ENCODE results near the gene CLIC4.

The CLIC4 gene

DNA sequence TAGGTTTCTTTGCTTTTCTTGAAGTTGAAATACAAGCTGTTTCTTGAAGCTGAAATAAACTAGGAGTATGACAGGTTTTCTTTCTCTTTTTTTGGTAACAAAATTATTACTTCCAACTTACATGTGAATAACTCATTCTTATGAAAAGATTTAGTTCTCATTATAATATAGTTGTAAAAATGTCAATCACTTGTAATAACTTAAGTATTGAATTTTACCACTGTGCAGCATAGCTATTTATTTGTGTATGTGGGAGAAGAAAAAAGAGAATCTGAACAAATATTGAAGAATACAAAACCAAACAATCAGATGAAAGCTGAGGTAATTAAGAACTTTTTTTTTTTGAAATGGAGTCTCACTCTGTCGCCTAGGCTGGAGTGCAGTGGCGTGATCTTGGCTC is 11.1 kb downstream of the CLIC4 start:
- Histone ChIP-seq H4K20me1 (ENCODE audit: insufficient read depth, low read length, poor library complexity, severe bottlenecking) (peaks cover 52% of the 10 kb centered on the region), H3K9ac (ENCODE audit: low read depth, low read length, poor library complexity, severe bottlenecking) (no peak overlapping the region), H3F3A (ENCODE audit: low read depth) (no peaks in the 10 kb centered on the region), H2AFZ (ENCODE audit: low read length) (no peak overlapping the region), H3K9me3 (ENCODE audit: insufficient read depth, low read depth, low read length) (no peaks in the 10 kb centered on the region), H3K36me3 (ENCODE audit: insufficient read depth, low read length) (peaks cover 5% of the 10 kb centered on the region; the same call in 1 of the 2 replicates), H3K4me2 (ENCODE audit: low read depth, low read length, poor library complexity, severe bottlenecking) (no peak overlapping the region), H3K4me3 (ENCODE audit: low read length, poor library complexity, severe bottlenecking) (no peak overlapping the region), H3K9me2 (replicated peaks; ENCODE audit: low read depth, low read length) (no peaks in the 10 kb centered on the region), H3K79me2 (ENCODE audit: insufficient read depth, low read length) (peaks cover 99% of the 10 kb centered on the region), H3K27me3 (ENCODE audit: insufficient read depth, low read length, poor library complexity, severe bottlenecking) (no peaks in the 10 kb centered on the region), H3K4me1 (ENCODE audit: insufficient read depth, low read length, poor library complexity, severe bottlenecking) (peaks cover 37% of the 10 kb centered on the region)
- TF ChIP-seq, protein P1, sequence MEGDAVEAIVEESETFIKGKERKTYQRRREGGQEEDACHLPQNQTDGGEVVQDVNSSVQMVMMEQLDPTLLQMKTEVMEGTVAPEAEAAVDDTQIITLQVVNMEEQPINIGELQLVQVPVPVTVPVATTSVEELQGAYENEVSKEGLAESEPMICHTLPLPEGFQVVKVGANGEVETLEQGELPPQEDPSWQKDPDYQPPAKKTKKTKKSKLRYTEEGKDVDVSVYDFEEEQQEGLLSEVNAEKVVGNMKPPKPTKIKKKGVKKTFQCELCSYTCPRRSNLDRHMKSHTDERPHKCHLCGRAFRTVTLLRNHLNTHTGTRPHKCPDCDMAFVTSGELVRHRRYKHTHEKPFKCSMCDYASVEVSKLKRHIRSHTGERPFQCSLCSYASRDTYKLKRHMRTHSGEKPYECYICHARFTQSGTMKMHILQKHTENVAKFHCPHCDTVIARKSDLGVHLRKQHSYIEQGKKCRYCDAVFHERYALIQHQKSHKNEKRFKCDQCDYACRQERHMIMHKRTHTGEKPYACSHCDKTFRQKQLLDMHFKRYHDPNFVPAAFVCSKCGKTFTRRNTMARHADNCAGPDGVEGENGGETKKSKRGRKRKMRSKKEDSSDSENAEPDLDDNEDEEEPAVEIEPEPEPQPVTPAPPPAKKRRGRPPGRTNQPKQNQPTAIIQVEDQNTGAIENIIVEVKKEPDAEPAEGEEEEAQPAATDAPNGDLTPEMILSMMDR (conservative IDR thresholded peaks at IDR 0.05; ENCODE audit: low read length), result no peak
- no peak for TF ChIP-seq EZH2phosphoT487 (IDR thresholded peaks at IDR 0.05; ENCODE audit: borderline replicate concordance)

DNA sequence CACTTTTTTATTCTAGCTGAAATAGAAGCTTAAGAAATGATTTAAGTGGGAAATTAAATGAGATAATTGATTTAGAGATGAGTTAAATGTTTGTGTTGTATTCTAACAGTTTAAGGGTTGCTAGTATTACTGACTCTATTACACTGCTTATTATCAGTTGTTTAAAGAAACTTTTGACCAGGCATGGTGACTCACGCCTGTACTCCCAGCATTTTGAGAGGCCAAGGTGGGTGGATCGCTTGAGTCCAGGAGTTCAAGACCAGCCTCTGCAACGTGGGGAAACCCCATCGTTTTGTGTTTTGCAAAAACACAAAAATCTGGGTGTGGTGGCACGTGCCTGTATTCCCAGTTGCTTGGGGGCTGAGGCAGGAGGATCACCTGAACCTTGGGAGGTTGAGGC is 14.2 kb downstream of the CLIC4 start:
- H3K4me1 ChIP-seq (ENCODE audit: insufficient read depth, low read length, poor library complexity, severe bottlenecking), result peaks cover 24% of the 10 kb centered on the region
- peaks cover 99% of the 10 kb centered on the region for H3K79me2 ChIP-seq (ENCODE audit: insufficient read depth, low read length)
- TF ChIP-seq, protein P1 (conservative IDR thresholded peaks at IDR 0.05; ENCODE audit: low read length), result no peak
- no peak for TF ChIP-seq EZH2phosphoT487 (IDR thresholded peaks at IDR 0.05; ENCODE audit: borderline replicate concordance)
- H3K9me3 ChIP-seq (ENCODE audit: insufficient read depth, low read depth, low read length), result no peaks in the 10 kb centered on the region
- H3K27me3 ChIP-seq (ENCODE audit: insufficient read depth, low read length, poor library complexity, severe bottlenecking), result no peaks in the 10 kb centered on the region
- no peaks in the 10 kb centered on the region for H3K9me2 ChIP-seq (replicated peaks; ENCODE audit: low read depth, low read length)
- peak overlapping the region; percentile 2 for H3K4me2 ChIP-seq (ENCODE audit: low read depth, low read length, poor library complexity, severe bottlenecking)
- peaks cover 38% of the 10 kb centered on the region for H4K20me1 ChIP-seq (ENCODE audit: insufficient read depth, low read length, poor library complexity, severe bottlenecking)
- no peak overlapping the region for H3K9ac ChIP-seq (ENCODE audit: low read depth, low read length, poor library complexity, severe bottlenecking)
- H3K36me3 ChIP-seq (ENCODE audit: insufficient read depth, low read length), result peaks cover 5% of the 10 kb centered on the region; the same call in 1 of the 2 replicates
- H3K4me3 ChIP-seq (ENCODE audit: low read length, poor library complexity, severe bottlenecking), result no peak overlapping the region
- H2AFZ ChIP-seq (ENCODE audit: low read length), result no peak overlapping the region
- 0 out of 2 replicates have a peak, but pooled peaks cover under 1% of the 10 kb centered on the region for H3F3A ChIP-seq (ENCODE audit: low read depth)

DNA sequence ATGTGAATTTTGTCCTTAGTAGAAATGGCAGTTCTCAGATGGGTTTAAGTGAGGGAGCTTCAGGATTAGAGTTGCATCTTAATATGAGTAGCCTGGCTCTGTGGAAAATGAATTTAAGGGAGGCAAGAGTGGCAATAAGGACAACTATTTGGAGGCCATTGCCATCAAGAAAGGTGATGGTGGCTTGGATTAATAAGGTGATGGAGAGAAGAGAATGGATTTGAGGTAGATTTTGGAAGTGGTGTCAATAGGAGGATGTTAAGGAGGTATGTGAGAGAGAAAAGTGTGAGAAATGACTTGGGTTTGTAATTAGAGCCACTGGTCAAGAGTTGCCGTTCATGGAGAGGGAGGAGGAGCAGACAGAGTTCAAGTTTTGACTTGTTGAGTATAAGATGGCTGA is 16.3 kb downstream of the CLIC4 start:
- no peaks in the 10 kb centered on the region for H3K27me3 ChIP-seq (ENCODE audit: insufficient read depth, low read length, poor library complexity, severe bottlenecking)
- H3F3A ChIP-seq (ENCODE audit: low read depth), result 0 out of 2 replicates have a peak, but pooled peaks cover 6% of the 10 kb centered on the region
- H3K9me2 ChIP-seq (replicated peaks; ENCODE audit: low read depth, low read length), result no peaks in the 10 kb centered on the region
- no peak overlapping the region for H3K4me2 ChIP-seq (ENCODE audit: low read depth, low read length, poor library complexity, severe bottlenecking)
- no peak overlapping the region for H2AFZ ChIP-seq (ENCODE audit: low read length)
- H3K79me2 ChIP-seq (ENCODE audit: insufficient read depth, low read length), result peaks cover 100% of the 10 kb centered on the region
- no peak for TF ChIP-seq EZH2phosphoT487 (IDR thresholded peaks at IDR 0.05; ENCODE audit: borderline replicate concordance)
- TF ChIP-seq, protein P1 (conservative IDR thresholded peaks at IDR 0.05; ENCODE audit: low read length), result no peak
- peaks cover 5% of the 10 kb centered on the region; the same call in 1 of the 2 replicates for H3K36me3 ChIP-seq (ENCODE audit: insufficient read depth, low read length)
- H3K4me3 ChIP-seq (ENCODE audit: low read length, poor library complexity, severe bottlenecking), result no peak overlapping the region
- H3K4me1 ChIP-seq (ENCODE audit: insufficient read depth, low read length, poor library complexity, severe bottlenecking), result peaks cover 41% of the 10 kb centered on the region
- H4K20me1 ChIP-seq (ENCODE audit: insufficient read depth, low read length, poor library complexity, severe bottlenecking), result peaks cover 38% of the 10 kb centered on the region
- no peaks in the 10 kb centered on the region for H3K9me3 ChIP-seq (ENCODE audit: insufficient read depth, low read depth, low read length)
- no peak overlapping the region for H3K9ac ChIP-seq (ENCODE audit: low read depth, low read length, poor library complexity, severe bottlenecking)
